Activated T-cell treated with anti-CD3 and anti-CD28 coated beads for 48 hours (primary cell): Measurements from ENCODE around the gene THBS4.

Experiments used
- DNase-seq: peaks from one replicate; pipeline ENCODE4 v3.0.0-alpha.2; 2020; ENCODE audit warnings: low read depth

THBS4 gene

GRCh38 chr5:80048084-80048780 lies 13.1 kb downstream of the THBS4 start:
- no peak for DNase-seq

GRCh38 chr5:80052464-80052863 lies 17.3 kb downstream of the THBS4 start:
- DNase-seq, result no peak

GRCh38 chr5:80054682-80055081 lies 19.5 kb downstream of the THBS4 start:
- no peak for DNase-seq

DNA sequence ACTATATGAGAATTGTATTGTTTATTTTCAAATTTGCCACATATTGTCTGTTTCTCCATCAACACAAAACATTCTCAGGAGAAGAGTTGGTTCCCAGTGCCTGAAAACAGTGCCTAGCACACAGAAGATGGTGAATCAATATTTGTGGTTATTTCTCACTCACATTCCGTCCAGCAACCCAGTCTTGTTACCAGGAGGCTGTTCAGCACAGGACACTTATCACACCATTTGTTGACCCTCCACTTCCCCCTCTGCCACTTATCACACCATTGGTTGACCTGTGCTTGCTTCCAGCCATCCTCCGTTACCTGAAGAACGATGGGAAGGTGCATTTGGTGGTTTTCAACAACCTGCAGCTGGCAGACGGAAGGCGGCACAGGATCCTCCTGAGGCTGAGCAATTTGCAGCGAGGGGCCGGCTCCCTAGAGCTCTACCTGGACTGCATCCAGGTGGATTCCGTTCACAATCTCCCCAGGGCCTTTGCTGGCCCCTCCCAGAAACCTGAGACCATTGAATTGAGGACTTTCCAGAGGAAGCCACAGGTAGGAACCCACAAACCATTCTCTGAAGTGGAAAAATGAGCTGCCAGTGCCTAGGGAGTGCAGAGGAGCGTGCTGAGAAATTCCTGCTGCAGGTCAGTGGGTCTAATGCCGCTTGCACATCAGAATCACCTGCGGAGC lies 20.5 kb downstream of the THBS4 start:
- no peak for DNase-seq

DNA sequence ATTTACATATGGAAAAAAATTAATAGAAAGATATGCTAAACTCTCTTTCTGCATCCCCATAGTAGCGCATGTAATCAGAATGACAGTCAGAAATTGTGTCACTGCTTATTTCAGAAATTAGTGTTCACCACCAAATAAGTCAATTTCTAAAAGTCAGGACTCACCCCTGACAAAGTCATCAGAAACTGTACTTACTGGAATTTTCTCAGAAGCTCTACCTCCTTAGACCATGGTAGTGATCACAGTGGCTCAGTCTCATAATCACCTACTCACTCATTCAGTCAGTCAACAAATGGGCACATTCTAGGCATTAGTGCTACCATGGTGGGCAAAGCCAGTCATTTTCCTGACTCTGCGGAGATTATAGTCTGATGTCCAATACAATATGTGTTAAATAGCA lies 22.0 kb downstream of the THBS4 start:
- no peak for DNase-seq

DNA sequence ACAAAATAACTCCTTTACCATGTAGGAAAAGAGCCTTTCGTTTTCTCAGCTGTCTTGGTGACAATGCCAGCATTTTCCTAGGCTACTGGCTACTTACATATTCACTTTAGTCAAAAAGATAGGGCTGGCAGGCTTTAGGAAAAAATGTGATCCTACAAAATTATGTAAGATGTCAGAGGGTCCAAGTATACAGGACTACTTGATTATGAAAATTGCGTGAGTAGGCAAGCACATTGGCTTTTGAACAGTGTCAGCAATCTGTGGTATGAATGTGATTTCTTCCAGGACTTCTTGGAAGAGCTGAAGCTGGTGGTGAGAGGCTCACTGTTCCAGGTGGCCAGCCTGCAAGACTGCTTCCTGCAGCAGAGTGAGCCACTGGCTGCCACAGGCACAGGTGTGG lies 22.8 kb downstream of the THBS4 start:
- no peak for DNase-seq

GRCh38 chr5:80059354-80059980 lies 24.3 kb downstream of the THBS4 start:
- no peak for DNase-seq

DNA sequence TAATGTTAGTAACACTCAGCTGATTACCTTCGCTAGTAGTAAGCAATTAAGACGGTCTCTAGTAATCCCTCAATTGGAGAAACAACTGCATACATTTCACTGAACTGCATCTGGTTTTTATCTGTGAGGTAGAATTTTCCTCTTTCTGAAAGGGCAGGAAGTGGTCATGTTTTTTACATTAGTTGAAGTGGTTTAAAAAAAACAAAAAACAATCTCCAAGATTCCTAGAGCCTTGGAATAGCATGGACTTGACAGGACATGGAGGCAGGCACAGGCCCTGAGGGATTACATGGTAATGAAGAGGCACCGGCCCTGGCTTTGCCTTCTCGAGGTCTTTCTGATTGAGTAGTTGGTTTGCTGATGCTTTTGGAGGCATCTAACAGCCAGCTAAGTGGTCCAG lies 25.8 kb downstream of the THBS4 start:
- no peak for DNase-seq

DNA sequence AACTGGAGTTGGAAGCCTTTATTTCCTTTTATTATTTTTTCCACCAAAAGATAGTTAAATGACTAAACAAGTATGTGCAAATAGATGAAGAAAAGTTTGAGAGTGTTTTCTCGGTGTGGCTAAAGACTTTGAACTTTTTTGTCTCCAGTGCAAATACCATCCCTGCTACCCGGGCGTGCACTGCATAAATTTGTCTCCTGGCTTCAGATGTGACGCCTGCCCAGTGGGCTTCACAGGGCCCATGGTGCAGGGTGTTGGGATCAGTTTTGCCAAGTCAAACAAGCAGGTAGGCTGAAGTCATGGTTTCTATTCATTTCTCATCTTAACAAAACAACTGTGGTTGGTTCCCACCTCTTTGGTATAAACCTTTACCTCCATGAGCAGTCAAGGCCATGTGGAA lies 26.4 kb downstream of the THBS4 start:
- DNase-seq, result no peak

DNA sequence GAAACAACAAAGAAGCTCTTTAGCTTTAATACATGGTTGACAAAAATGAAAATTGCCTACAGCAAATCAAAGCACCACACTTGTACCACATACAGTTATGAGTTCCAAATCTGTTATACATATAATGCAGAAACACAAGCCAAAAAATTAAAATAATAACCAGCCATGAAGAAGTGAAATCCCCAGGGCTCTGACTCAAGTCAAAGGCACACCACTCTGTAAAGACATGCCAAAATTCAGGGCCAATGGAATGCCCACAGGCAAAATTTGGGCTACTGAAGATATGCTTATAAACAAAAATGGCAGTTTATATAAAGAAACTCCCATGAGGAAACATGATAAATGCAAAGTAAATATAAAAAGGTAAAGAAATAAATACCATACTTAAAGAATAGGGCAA lies 29.0 kb downstream of the THBS4 start:
- DNase-seq, result no peak

- no peak for DNase-seq
These were observed 31.9 kb downstream of the THBS4 start for GRCh38 chr5:80067016-80067415.

- DNase-seq, result no peak
These were observed 32.5 kb downstream of the THBS4 start for GRCh38 chr5:80067531-80068245.

- DNase-seq, result no peak
These were observed 33.1 kb downstream of the THBS4 start for GRCh38 chr5:80068246-80068636.

- DNase-seq, result no peak
These were observed 33.6 kb downstream of the THBS4 start for GRCh38 chr5:80068775-80069174.

- DNase-seq, result no peak
These were observed 34.2 kb downstream of the THBS4 start for GRCh38 chr5:80069251-80069800.

DNA sequence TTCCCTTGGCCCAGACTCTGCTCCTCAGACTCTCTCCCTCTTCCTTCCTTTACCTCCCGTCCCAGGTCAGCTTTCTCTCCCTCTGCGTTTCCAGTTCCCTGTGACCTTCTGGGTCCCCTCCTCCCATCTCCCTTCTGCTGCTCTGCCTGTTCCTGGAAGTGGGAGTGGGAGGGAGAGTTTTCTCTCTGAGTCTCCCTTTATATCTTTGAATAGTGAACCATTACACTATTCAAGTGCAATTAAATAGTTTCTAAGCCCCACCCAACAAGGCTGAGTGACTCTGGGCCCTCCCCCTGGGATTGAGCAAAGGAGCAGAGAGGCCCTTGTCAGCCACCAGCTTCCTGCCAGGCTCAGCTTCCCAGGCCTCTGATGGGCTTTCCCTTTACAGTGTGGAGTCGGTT lies 34.8 kb downstream of the THBS4 start:
- DNase-seq, result no peak

- no peak for DNase-seq
These were observed 35.3 kb downstream of the THBS4 start for GRCh38 chr5:80070338-80071056.

DNA sequence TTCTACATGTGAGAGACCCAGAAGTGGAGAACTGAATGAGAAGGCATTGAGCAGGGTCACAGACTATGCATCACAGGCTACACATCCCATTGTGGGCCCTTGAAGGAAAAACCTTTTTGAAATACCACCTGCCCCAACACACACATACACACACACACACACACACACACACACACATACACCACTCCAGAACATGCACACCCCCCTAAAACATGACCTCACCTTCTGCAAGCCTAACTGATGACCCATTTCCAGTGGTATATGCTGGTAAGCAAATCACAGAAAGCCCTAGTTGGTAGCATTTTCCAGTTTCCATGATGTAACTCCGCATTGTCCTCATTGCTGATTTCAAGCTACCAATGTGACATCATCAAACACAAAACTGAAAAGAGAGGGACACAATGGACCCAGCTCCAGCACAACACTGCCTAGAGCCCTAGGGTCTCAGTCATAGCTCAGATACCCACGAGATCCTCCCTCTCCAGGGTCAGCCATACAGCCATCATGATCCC lies 36.4 kb downstream of the THBS4 start:
- no peak for DNase-seq

DNA sequence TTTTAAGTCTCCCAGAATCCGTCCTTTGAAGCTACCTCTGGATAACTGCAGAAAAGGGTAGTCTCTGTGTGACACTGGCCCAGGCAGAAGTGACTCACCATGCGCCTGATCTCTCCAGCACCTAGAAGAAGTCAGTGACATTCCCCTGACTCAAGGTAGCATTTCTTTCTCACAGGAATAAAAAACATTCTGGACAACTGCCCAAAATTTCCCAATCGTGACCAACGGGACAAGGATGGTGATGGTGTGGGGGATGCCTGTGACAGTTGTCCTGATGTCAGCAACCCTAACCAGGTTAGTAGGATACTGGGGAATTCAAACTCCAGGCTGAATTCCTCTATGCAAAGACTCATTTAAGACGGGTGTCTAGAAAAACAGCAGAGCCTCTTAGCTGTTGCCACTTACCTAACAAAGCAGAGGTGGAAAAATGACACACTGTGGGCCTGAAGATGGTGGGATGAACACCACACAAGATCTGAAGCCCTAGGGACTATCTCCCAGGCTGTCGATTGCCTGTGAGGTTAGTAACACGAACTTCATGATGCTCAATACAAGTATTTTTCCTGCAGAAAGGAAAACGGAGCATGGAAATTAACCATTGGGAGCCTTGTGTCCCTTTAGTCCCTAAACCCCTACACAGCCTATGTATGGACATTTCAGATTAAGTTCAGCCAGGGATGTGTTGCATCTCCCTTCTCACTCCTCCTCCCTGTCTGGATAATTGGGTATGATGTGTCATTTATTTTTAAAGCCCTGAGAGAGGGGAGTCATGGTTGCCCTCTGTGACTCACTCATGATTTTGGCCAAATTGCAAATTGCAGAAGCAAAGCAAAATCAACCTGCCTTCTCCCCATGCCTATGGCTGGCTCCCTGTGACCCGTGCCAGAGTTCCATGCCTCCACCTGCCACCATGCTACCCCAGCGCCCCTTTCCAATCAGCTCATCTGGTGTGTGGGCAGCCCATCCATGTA lies 37.2 kb downstream of the THBS4 start:
- no peak for DNase-seq
